Esophagus (tissue), 2 donors: ENCODE data around the gene FOXP1. TPM values are rescaled to one million over a fixed set of nuclear protein-coding genes. Genes with fewer than 3 reads are reported as not detected.

Experiments
- H3K27ac ChIP-seq, 2 donors: one replicate each; pipeline ENCODE4 v1.5.1; 2013; ENCODE audit warnings: low read depth in 2 of 2, mild to moderate bottlenecking in 2 of 2, inconsistent platforms in 1 of 2, low read length in 1 of 2, moderate library complexity in 1 of 2
- H3K27me3 ChIP-seq, 2 donors: one replicate each; pipeline ENCODE4 v1.6.1; 2013; ENCODE audit warnings: low read length in 2 of 2, control low read depth in 1 of 2, mild to moderate bottlenecking in 1 of 2; ENCODE audit not compliant: insufficient read depth in 2 of 2, control insufficient read depth in 1 of 2
- H3K36me3 ChIP-seq, 2 donors: one replicate each; pipeline ENCODE4 v1.6.1; 2013; ENCODE audit warnings: low read length in 1 of 2; ENCODE audit not compliant: control insufficient read depth in 2 of 2, insufficient read depth in 2 of 2
- H3K4me1 ChIP-seq, 2 donors: one replicate each; pipeline ENCODE4 v1.6.1; 2013; ENCODE audit warnings: low read length in 1 of 2; ENCODE audit not compliant: control insufficient read depth in 2 of 2, insufficient read depth in 2 of 2
- H3K4me3 ChIP-seq, 2 donors: one replicate each; pipeline ENCODE4 v1.5.1; 2013; ENCODE audit warnings: low read length in 2 of 2, mild to moderate bottlenecking in 2 of 2, low read depth in 1 of 2, moderate library complexity in 1 of 2
- H3K9me3 ChIP-seq, 2 donors: one replicate each; pipeline ENCODE4 v1.6.1; 2013; ENCODE audit warnings: mild to moderate bottlenecking in 2 of 2, low read depth in 1 of 2, low read length in 1 of 2, moderate library complexity in 1 of 2; ENCODE audit not compliant: control insufficient read depth in 2 of 2, insufficient read depth in 1 of 2
- WGBS, 2 donors: extraction: QIAGEN DNeasy Blood & Tissue Kit; methylation state at CpG; one replicate each; pipeline ENCODE4 v1.1.7; 2013; 5-methylcytosine and 5-hydroxymethylcytosine counted together
- polyA plus RNA-seq, 2 donors: library from polyadenylated mRNA; stranded (reverse); fragments of 200-250 nt; gene quantifications; one replicate each; pipeline ENCODE4 v1.2.3, GENCODE V29; 2013
- donor health status: healthy with polysubstance abuse.
- donor health status: Bipolar disorder and iron deficiency.

The FOXP1 gene
- polyA plus RNA-seq, 2 donors = 10.7 to 20.4 TPM

GRCh38 chr3:71305231-71306206 is 278.0 kb downstream of the FOXP1 start:
- Histone ChIP-seq H3K4me1 (peaks cover 0 to under 1% of the 10 kb centered on the region in 2 donors), H3K36me3 (no peaks in the 10 kb centered on the region), H3K4me3 (peak overlapping the region in 1 of 2 donors; percentile 33), H3K27ac (peak overlapping the region; percentile 79 to 84), H3K9me3 (no peaks in the 10 kb centered on the region), H3K27me3 (no peaks in the 10 kb centered on the region)
- WGBS, 2 donors = 19 to 32% methylated on average over 21 of the region's 21 CpGs

- no peaks in the 10 kb centered on the region for H3K36me3 ChIP-seq
- H3K9me3 ChIP-seq = no peaks in the 10 kb centered on the region
- H3K4me3 ChIP-seq = no peak overlapping the region
- no peaks in the 10 kb centered on the region for H3K27me3 ChIP-seq
- 43 to 52% methylated on average over 3 of the region's 3 CpGs for WGBS, 2 donors
- H3K27ac ChIP-seq = no peak overlapping the region
- H3K4me1 ChIP-seq = no peaks in the 10 kb centered on the region
Measured at GRCh38 chr3:71304684-71305083, 278.8 kb downstream of the FOXP1 start.

- Histone ChIP-seq H3K4me3 (no peak overlapping the region), H3K27me3 (no peaks in the 10 kb centered on the region), H3K36me3 (no peaks in the 10 kb centered on the region), H3K27ac (peak overlapping the region in 1 of 2 donors; percentile 14), H3K4me1 (no peaks in the 10 kb centered on the region), H3K9me3 (no peaks in the 10 kb centered on the region)
- 74 to 78% methylated on average over 3 of the region's 3 CpGs for WGBS, 2 donors
Measured at GRCh38 chr3:71304247-71304646, 279.3 kb downstream of the FOXP1 start.

DNA sequence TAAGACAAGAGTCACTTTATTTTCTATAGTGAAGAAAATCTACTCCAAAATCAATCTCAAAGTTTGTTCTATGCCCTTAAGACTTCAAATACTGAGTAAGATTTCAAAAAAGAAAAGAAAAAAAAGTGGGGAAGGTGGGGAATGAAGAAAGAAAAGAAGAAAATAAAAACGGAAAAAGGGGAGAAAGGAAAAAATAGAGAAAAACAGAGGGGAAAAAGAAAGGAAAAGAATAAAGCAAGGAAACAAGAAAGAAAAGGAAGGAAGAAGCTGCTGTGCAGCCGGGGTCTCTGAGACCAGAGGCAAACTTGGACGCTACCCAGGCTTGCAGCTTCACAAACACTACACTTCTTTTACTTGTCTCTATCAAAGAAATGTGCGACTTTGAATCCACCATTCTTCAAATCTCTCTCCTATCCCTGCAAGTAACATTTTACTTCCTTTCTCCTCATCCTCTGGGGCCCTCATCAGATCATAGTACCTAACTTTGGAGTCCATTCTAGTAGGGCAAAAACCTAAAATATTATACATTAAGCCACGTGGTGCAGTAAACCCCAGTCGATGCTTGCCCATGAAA is 279.8 kb downstream of the FOXP1 start:
- H3K9me3 ChIP-seq = no peaks in the 10 kb centered on the region
- H3K36me3 ChIP-seq = no peaks in the 10 kb centered on the region
- no peaks in the 10 kb centered on the region for H3K27me3 ChIP-seq
- H3K27ac ChIP-seq = peak overlapping the region in 1 of 2 donors; percentile 14
- no peaks in the 10 kb centered on the region for H3K4me1 ChIP-seq
- H3K4me3 ChIP-seq = no peak overlapping the region
- WGBS, 2 donors = 57 to 67% methylated on average over 6 of the region's 6 CpGs

- Histone ChIP-seq H3K9me3 (no peaks in the 10 kb centered on the region), H3K27me3 (no peaks in the 10 kb centered on the region), H3K4me3 (no peak overlapping the region), H3K27ac (no peak overlapping the region), H3K36me3 (peaks cover 0 to 2% of the 10 kb centered on the region in 2 donors), H3K4me1 (no peaks in the 10 kb centered on the region)
- WGBS, 2 donors = 83 to 88% methylated on average over 2 of the region's 2 CpGs
Measured at GRCh38 chr3:71302604-71303003, 280.9 kb downstream of the FOXP1 start.

DNA sequence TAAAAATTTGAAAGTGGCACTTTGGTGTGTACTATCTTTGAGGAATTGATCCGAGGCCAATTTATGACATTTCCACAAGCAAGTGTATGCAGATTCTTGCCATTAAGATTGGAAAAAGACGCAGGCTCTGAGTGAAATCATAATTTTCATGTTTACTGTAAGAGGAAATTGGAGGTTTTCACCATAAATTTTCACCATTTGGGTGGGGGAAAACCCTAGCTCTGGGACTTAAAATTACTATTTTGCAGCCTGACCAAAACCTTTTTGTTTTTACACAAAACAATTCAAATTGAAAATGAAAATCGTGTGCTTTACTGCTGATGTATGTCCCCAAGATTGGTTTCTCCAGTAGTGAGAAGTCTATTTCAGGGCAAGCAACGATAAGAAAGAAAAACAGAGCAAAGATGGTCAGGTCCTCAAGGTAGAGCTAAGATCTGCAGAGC is 282.6 kb downstream of the FOXP1 start:
- Histone ChIP-seq H3K4me3 (no peak overlapping the region), H3K4me1 (no peaks in the 10 kb centered on the region), H3K36me3 (peaks cover 0 to 2% of the 10 kb centered on the region in 2 donors), H3K27ac (no peak overlapping the region), H3K9me3 (no peaks in the 10 kb centered on the region), H3K27me3 (no peaks in the 10 kb centered on the region)
- WGBS, 2 donors = 80 to 83% methylated on average over 4 of the region's 4 CpGs

GRCh38 chr3:71299160-71299559 is 284.4 kb downstream of the FOXP1 start:
- no peaks in the 10 kb centered on the region for H3K4me1 ChIP-seq
- H3K9me3 ChIP-seq = no peaks in the 10 kb centered on the region
- no peak overlapping the region for H3K4me3 ChIP-seq
- H3K27ac ChIP-seq = no peak overlapping the region
- no peaks in the 10 kb centered on the region for H3K27me3 ChIP-seq
- H3K36me3 ChIP-seq = peaks cover 0 to 2% of the 10 kb centered on the region in 2 donors
- 97% methylated on average over 5 of the region's 5 CpGs for WGBS, 2 donors

DNA sequence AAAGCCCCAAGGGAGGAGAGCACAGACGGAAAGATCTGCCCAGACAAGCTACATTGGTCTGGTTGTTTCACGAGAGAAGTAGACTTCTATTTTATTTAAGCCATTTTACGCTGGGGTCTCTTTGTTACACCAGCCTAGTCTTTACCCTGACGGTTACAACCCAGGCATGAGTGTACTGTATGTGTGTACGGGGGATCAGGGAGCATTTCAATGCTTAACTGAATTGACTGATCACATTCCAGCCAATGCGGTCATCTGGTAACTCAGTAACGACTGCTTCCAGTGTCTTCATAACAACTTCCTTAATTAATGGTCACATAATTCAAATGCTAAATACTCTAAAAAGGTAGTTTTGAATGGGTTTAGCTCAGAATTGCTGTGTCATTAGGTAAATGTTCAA is 288.6 kb downstream of the FOXP1 start:
- WGBS, 2 donors = 89 to 91% methylated on average over 7 of the region's 7 CpGs
- Histone ChIP-seq H3K36me3 (peaks cover 0 to 2% of the 10 kb centered on the region in 2 donors), H3K9me3 (no peaks in the 10 kb centered on the region), H3K4me3 (no peak overlapping the region), H3K4me1 (no peaks in the 10 kb centered on the region), H3K27me3 (no peaks in the 10 kb centered on the region), H3K27ac (no peak overlapping the region)

DNA sequence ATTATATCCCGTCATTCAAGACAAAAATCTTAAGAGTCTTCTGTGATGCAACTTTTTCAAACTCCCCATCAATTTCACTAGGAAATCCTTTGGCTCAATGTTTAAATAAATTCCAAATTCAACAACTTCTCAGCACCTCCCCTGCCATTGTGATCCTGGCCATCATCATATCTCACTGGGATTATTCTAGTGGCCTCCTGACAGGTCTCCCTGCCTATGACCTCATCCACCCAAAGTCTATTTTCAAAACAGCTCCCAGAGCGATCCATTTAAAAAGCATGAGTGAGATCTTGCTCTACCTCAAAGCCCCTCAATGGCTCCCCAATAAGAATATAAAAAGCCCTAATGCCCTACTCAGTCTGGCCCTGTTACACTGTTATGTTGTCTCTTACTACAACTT is 293.2 kb downstream of the FOXP1 start:
- no peaks in the 10 kb centered on the region for H3K27me3 ChIP-seq
- WGBS, 2 donors = 98 to 99% methylated on average over 2 of the region's 2 CpGs
- no peaks in the 10 kb centered on the region for H3K4me1 ChIP-seq
- H3K27ac ChIP-seq = no peak overlapping the region
- no peaks in the 10 kb centered on the region for H3K9me3 ChIP-seq
- H3K4me3 ChIP-seq = no peak overlapping the region
- no peaks in the 10 kb centered on the region for H3K36me3 ChIP-seq
